HG02885 (cell line): ENCODE measurements around the gene PRSS58.

Experiments
- ATAC-seq: cut with Tn5 transposase; IDR thresholded peaks from one replicate; pipeline ENCODE4 v1.9.1; 2021; ENCODE audit warnings: mild to moderate bottlenecking; ENCODE audit not compliant: unreplicated experiment, poor library complexity

Gene PRSS58

DNA sequence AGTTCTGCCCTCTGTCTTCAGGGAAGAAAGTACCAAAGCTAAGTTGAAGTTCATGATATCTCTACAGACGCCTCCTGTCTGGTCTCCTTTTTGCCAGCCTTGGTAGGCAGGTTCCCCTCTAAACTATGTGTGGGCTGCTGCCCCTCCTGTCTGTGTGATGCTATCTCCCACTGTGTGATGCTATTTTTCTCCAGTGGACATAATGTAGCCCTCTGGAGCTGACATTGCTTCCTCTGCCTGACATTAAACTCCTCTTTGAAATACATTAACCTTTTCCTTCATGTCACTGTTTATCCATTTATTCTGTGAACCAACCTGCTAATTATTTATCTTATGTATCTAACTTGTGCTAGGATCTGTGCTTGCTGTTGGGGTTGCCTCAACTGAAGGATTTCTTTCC is at the start of gene PRSS58:
Gene PRSS58 (minus strand): TSS at position 101 of the 400 bp plus-strand sequence. CDS start 351 bp downstream, outside the sequence.
- ATAC-seq = no peak

DNA sequence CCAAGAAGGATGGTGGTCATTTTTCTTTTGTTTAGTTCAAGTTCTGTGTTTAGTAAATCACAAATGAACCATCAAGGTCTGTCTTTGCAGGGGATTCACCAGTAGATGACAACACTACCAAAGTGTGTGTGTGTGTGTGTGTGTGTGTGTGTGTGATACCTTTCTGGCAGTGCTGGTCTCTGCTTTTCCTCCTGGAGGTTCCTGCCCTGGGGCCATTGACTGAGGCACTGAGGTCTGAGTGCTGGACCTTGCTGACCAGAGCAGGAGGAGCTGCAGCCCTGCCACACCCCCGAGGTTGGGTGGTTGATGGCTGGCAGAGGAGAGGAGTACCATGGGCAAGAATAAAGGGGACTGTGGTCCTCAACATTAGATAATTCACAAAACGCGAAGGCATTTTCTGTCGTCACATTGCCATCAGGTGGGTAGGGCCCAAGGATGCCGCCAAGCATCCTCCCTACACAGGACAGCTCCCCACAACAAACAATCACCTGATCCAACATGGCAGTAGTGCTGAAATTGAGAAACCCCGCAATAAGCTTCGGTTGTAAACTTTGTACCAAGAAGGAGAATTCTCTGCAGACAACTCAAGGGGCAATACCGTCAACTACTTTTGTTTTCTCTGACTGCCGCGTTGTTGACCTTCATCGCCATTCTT is 49.5 kb upstream of the PRSS58 start:
- ATAC-seq = no peak

- ATAC-seq = no peak
These were observed 45.8 kb upstream of the PRSS58 start for GRCh38 chr7:142303650-142304049.

GRCh38 chr7:142301923-142302550 is 44.2 kb upstream of the PRSS58 start:
- ATAC-seq = peak; percentile 74

GRCh38 chr7:142301299-142301698 is 43.4 kb upstream of the PRSS58 start:
- no peak for ATAC-seq

GRCh38 chr7:142300689-142301088 is 42.8 kb upstream of the PRSS58 start:
- no peak for ATAC-seq

GRCh38 chr7:142299237-142299781 is 41.5 kb upstream of the PRSS58 start:
- no peak for ATAC-seq

DNA sequence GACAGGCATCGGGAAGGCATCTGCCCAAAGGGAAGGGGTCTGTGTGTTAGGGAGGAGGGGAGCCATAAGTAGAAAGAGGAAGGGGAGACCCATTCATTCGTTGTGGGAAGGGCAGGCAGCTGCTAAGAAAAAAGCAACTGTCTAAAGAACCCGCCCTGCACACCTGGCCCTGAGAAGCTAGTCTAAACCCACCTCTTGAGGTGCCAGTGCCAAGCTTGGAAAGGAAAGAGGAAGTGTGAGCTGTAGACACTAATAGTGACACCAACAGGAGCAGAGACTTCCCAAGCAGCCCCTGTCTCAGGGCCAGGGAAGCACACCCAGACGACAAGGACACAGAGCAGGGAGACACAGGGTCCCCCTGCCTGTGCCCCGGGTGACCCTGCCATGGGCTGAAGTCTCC is 40.8 kb upstream of the PRSS58 start:
- ATAC-seq = no peak

- ATAC-seq = no peak
These were observed 40.2 kb upstream of the PRSS58 start for GRCh38 chr7:142298009-142298408.

- ATAC-seq = no peak
These were observed 22.4 kb upstream of the PRSS58 start for GRCh38 chr7:142280263-142280662.

- ATAC-seq = no peak
These were observed 21.7 kb upstream of the PRSS58 start for GRCh38 chr7:142279601-142280000.

DNA sequence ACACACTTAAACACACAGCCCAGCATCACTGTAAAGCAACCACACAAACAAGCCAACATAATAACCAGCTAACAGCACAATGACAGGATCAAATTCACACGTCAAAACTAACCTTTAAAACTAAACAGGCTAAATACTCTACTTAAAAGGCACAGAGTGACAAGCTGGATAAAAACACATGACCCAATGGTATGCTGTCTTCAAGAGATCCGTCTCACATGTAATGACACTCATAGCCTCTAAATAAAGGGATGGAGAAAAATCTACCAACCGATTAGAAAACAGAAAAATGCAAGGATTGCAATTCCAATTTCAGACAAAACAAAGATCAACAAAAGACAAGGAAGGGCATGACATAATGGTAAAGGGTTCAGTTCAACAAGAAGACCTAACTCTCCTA is 17.2 kb upstream of the PRSS58 start:
- no peak for ATAC-seq

GRCh38 chr7:142272841-142273240 is 15.0 kb upstream of the PRSS58 start:
- ATAC-seq = no peak

DNA sequence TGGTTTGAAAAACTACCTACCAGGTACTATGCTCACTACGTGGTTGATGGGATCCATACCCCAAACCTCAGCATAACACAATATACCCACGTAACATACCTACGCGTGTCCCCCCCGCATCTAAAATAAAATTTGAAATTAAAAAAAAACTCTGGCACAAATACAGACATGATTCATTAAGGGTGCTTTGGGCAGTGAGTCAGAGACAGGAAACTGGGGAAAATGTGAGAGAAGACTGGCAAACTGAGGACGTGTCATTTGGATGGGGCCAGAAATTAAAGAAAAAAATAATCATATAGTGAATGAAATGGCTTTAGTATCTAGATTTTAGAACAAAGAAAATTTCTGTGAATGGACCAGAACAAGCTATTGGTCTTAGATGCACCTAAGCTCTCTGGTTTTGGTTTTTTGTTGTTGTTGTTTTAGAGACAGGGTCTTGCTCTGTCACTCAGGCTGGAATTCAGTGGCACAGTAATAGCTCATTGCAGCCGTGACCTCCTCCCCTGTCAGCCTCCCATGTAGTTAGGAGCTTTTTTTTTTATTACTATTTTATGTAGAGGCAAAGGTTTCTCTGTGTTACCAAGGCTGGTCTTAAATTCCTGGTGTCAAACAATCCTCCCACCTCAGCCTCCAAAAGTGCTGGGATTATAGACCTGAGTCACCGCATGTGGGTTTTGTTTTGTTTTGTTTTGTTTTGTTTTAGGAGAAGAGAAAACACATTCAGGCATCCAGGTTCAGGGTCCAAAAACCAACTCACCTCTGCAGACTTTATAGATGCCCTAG is 5.9 kb upstream of the PRSS58 start:
- no peak for ATAC-seq

GRCh38 chr7:142250705-142251104 is 7.2 kb downstream of the PRSS58 start:
- ATAC-seq = no peak

DNA sequence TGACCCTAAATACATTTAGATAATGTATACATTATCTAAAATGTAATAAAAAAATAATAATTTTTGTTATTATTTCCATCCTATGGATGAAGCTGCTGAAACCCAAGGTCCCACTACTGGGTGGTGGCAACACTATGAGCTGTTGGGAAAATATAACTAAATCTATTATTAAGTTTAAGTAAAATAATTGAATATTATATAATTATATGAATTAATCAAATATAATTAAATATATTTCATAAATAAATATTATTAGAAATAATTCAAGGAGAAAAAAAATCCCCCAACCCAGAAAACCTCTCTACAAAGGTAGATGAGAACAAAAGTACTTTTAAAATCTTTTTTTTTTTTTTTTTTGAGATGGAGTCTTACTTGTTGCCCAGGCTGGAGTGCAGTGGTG is 7.9 kb downstream of the PRSS58 start:
- ATAC-seq = no peak

- no peak for ATAC-seq
These were observed 9.4 kb downstream of the PRSS58 start for GRCh38 chr7:142248166-142249160.

- no peak for ATAC-seq
These were observed 14.0 kb downstream of the PRSS58 start for GRCh38 chr7:142243823-142244222.

- ATAC-seq = no peak
These were observed 17.3 kb downstream of the PRSS58 start for GRCh38 chr7:142240546-142240945.

GRCh38 chr7:142231716-142232115 is 26.1 kb downstream of the PRSS58 start:
- ATAC-seq = no peak
